Measurements from ENCODE around the gene DUSP7. TPM values are rescaled to one million over a fixed set of nuclear protein-coding genes. Genes with fewer than 3 reads are reported as not detected.

Gene DUSP7
- total RNA-seq, 1 experiment from 2014 or later, result 16.6 TPM

DNA sequence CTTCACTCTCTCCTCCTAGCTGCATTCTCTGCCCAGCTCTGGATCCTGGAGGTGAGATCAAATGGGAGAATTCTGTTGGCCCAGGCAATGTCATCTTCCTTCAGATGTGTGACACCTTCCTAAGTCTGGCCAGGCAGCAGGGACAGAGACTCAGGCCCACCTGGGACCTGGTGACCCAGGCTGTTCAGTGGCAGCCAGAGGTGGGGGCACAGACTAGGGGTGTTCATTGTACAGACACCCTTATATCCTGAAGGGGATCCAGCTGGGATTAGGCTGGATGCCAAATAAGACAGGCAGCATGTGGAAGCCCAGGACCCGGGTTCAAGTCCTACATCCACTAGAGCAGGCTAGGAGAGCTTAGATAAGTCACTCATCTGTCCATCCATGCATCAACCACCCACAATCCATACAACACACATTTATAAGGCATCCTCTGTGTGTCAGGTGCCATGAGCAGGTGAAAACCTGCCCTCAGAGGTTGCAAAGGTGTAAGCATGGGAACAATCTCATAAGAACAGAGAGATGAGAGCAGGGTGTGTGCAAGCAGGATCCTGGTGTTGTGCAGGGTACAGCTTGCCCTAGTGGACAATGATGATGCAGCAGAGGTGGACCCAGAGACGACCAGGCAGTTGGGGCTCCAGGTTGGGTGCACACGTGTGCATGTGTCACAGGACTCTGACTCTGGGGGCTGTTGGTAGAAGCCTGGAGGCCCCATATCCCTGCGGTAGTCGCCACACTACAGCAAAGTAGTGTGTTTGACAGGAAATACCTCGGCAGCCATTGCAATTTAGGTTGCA is 42.4 kb downstream of the DUSP7 start (continued):
- TF ChIP-seq, protein P1, sequence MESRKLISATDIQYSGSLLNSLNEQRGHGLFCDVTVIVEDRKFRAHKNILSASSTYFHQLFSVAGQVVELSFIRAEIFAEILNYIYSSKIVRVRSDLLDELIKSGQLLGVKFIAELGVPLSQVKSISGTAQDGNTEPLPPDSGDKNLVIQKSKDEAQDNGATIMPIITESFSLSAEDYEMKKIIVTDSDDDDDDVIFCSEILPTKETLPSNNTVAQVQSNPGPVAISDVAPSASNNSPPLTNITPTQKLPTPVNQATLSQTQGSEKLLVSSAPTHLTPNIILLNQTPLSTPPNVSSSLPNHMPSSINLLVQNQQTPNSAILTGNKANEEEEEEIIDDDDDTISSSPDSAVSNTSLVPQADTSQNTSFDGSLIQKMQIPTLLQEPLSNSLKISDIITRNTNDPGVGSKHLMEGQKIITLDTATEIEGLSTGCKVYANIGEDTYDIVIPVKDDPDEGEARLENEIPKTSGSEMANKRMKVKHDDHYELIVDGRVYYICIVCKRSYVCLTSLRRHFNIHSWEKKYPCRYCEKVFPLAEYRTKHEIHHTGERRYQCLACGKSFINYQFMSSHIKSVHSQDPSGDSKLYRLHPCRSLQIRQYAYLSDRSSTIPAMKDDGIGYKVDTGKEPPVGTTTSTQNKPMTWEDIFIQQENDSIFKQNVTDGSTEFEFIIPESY (IDR thresholded peaks at IDR 0.05; ENCODE audit: extremely low read depth, insufficient replicate concordance, low read length), result no peak
- no peak for TF ChIP-seq POLR2A (IDR thresholded peaks at IDR 0.05; ENCODE audit: borderline replicate concordance, extremely low read depth, insufficient read depth, insufficient read length)
- TF ChIP-seq FOSL1 (IDR thresholded peaks at IDR 0.05; ENCODE audit: low read depth), result no peak
- TF ChIP-seq JUND (IDR thresholded peaks at IDR 0.05), result no peak

- Histone ChIP-seq H3K4me2 (ENCODE audit: low read length) (no peak overlapping the region), H3K4me1 (ENCODE audit: control insufficient read depth in 1 of 2, insufficient read depth in 2 of 2, low read length in 2 of 2) (peaks cover 0 to 6% of the 10 kb centered on the region in 2 experiments; a peak in 1 of 4 replicates), H4K20me1 (ENCODE audit: insufficient read depth) (no peaks in the 10 kb centered on the region), H3K4me3 (replicated peaks in 1 of 2; ENCODE audit: low read depth in 1 of 2, low read length in 2 of 2) (no peak overlapping the region), H3K79me2 (ENCODE audit: insufficient read depth, low read length) (no peaks in the 10 kb centered on the region), H3K9ac (ENCODE audit: low read length) (no peak overlapping the region), H3K27ac (ENCODE audit: low read depth, low read length) (no peak overlapping the region), H3K9me3 (ENCODE audit: control insufficient read depth in 1 of 2, insufficient read depth in 1 of 2, low read depth in 1 of 2, low read length in 2 of 2) (no peaks in the 10 kb centered on the region), H3K9me2 (ENCODE audit: insufficient read depth) (no peaks in the 10 kb centered on the region), H3K36me3 (ENCODE audit: control insufficient read depth in 1 of 2, insufficient read depth in 2 of 2, low read length in 2 of 2) (no peaks in the 10 kb centered on the region), H3K27me3 (ENCODE audit: insufficient read depth, low read length) (no peaks in the 10 kb centered on the region), H2AFZ (ENCODE audit: low read depth, low read length, poor library complexity, severe bottlenecking) (no peak overlapping the region)
- ChIA-PET POLR2A (interaction anchor here (2.4 kb wide), 1 partner anchor 17 kb away, joined by 11 read pairs; the partner anchor contains the start of gene RPL29), RAD21 (ENCODE audit: low non-redundant PET in 1 of 2, low total read pairs in 2 of 2, uncharacterized antibody in 2 of 2, unreplicated experiment in 2 of 2) (no interaction called here), CTCF (interaction anchor here (1.9 kb wide), 1 partner anchor 41 kb away, joined by 10 read pairs; no protein-coding TSS in a partner anchor)
- BruUV-seq (replicated peaks), result no TSS peak
- DNase-seq (ENCODE audit: low read depth, low spot score), result no peak
- ATAC-seq, result no peak
- intact Hi-C loops (cut with micrococcal nuclease), result no loop called here
- TF ChIP-seq ELF1 (IDR thresholded peaks at IDR 0.05; ENCODE audit: borderline replicate concordance, low read depth) (no peak), SRF (IDR thresholded peaks at IDR 0.05; ENCODE audit: low read depth) (no peak), CBX3 (IDR thresholded peaks at IDR 0.05; ENCODE audit: low read depth) (no peak), REST (IDR thresholded peaks at IDR 0.05; ENCODE audit: low read depth) (no peak), ZNF274 (IDR thresholded peaks at IDR 0.05; ENCODE audit: low read depth, low read length) (no peak), SP1 (IDR thresholded peaks at IDR 0.05; ENCODE audit: low read depth) (no peak), TCF7L2 (IDR thresholded peaks at IDR 0.05; ENCODE audit: borderline replicate concordance, extremely low read depth, insufficient read depth, insufficient read length) (no peak), RAD21 (IDR thresholded peaks at IDR 0.05; ENCODE audit: low read depth) (no peak), FOSL1 (IDR thresholded peaks at IDR 0.05; ENCODE audit: low read depth) (no peak), JUND (IDR thresholded peaks at IDR 0.05) (no peak), YY1 (IDR thresholded peaks at IDR 0.05; ENCODE audit: extremely low read depth, insufficient replicate concordance, low read depth, low read length) (no peak), EZH2 (IDR thresholded peaks at IDR 0.05) (no peak), EZH2phosphoT487 (IDR thresholded peaks at IDR 0.05; ENCODE audit: borderline replicate concordance) (no peak)
- TF ChIP-seq, protein P1 (IDR thresholded peaks at IDR 0.05; ENCODE audit: extremely low read depth, insufficient replicate concordance, low read length), result no peak
- TF ChIP-seq, protein P2, sequence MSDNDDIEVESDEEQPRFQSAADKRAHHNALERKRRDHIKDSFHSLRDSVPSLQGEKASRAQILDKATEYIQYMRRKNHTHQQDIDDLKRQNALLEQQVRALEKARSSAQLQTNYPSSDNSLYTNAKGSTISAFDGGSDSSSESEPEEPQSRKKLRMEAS (IDR thresholded peaks at IDR 0.05), result no peak
Measured at GRCh38 chr3:52012699-52013098, 43.7 kb downstream of the DUSP7 start.

Measured in HCT116 (cell line).